GM19455 (cell line): Measurements from ENCODE around the gene MED4.

Experiments
- ATAC-seq: cut with Tn5 transposase; IDR thresholded peaks from one replicate; pipeline ENCODE4 v1.9.1; 2021; ENCODE audit not compliant: unreplicated experiment

Gene MED4

GRCh38 chr13:48094781-48095502, at the start of gene MED4:
MED4 (minus strand) TSS chr13:48095104; CDS start chr13:48095078, 26 bp downstream.
- ATAC-seq = peak; percentile 92

GRCh38 chr13:48144413-48145035, 49.6 kb upstream of the MED4 start:
- ATAC-seq = no peak

- ATAC-seq = no peak
Observed at GRCh38 chr13:48142436-48142835, 47.5 kb upstream of the MED4 start.

- ATAC-seq = no peak
Observed at GRCh38 chr13:48138270-48138669, 43.4 kb upstream of the MED4 start.

- ATAC-seq = no peak
Observed at GRCh38 chr13:48132961-48133360, 38.1 kb upstream of the MED4 start.

- no peak for ATAC-seq
Observed at GRCh38 chr13:48131533-48131932, 36.6 kb upstream of the MED4 start.

- no peak for ATAC-seq
Observed at GRCh38 chr13:48126944-48127830, 32.3 kb upstream of the MED4 start.

GRCh38 chr13:48125794-48126228, 30.9 kb upstream of the MED4 start:
- no peak for ATAC-seq

- ATAC-seq = no peak
Observed at GRCh38 chr13:48123812-48124211, 28.9 kb upstream of the MED4 start.

- ATAC-seq = no peak
Observed at GRCh38 chr13:48121733-48122132, 26.8 kb upstream of the MED4 start.

- ATAC-seq = no peak
Observed at GRCh38 chr13:48120241-48120640, 25.3 kb upstream of the MED4 start.

GRCh38 chr13:48118030-48118429, 23.1 kb upstream of the MED4 start:
- no peak for ATAC-seq

- ATAC-seq = no peak
Observed at GRCh38 chr13:48116808-48117207, 21.9 kb upstream of the MED4 start.

GRCh38 chr13:48113756-48114130, 18.8 kb upstream of the MED4 start:
- no peak for ATAC-seq

GRCh38 chr13:48112896-48113755, 18.2 kb upstream of the MED4 start:
- no peak for ATAC-seq

- no peak for ATAC-seq
Observed at GRCh38 chr13:48110931-48111721, 16.2 kb upstream of the MED4 start.

GRCh38 chr13:48110132-48110868, 15.4 kb upstream of the MED4 start:
- no peak for ATAC-seq

GRCh38 chr13:48108106-48108505, 13.2 kb upstream of the MED4 start:
- no peak for ATAC-seq

- ATAC-seq = no peak
Observed at GRCh38 chr13:48097793-48098192, 2.9 kb upstream of the MED4 start.
